ENCODE measurements around the gene PI4K2B. TPM values are rescaled to one million over a fixed set of nuclear protein-coding genes. Genes with fewer than 3 reads are reported as not detected.

Gene PI4K2B
- total and polyA plus RNA-seq, 2 of the 13 experiments (the other 11 are each of a cell fraction or from before 2014, with no cell fraction given) = 6.9 to 25.8 TPM

DNA sequence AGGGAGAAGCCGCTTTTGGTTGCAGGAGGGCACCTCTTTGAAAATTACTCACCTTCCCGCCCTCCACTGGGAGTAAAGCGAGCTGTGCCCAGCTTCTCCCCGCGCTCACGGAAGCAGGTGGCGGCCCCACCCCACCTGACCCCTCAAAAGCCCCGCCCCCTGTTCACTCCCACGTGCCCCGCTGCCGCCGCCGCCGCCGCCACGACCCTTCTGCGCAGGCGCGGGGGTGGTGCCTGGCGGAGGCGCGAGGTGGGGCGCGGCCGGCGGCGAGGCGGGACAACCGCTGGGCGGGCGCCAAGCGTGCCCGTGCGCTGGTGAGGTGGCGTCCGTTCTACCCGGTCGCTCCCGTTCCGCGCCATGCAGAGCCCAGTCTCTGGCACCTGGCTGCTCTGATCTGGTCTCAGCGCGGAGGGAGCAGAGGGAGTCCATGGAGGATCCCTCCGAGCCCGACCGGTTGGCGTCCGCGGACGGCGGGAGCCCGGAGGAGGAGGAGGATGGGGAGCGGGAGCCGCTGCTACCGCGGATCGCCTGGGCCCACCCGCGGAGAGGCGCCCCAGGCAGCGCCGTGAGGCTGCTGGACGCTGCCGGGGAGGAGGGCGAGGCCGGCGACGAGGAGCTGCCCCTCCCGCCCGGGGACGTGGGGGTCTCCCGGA lies at the start of gene PI4K2B (continued):
- TF ChIP-seq NONO (IDR thresholded peaks at IDR 0.05) (no peak), NONO (CRISPR knock-in tag; conservative IDR thresholded peaks at IDR 0.05) (peak; percentile 58; the same call in 1 of the 2 replicates), ZNF121 (CRISPR knock-in tag; IDR thresholded peaks at IDR 0.05) (peak; percentile 8; the same call in 1 of the 2 replicates), NFKB2 (CRISPR knock-in tag; IDR thresholded peaks at IDR 0.05; ENCODE audit: borderline replicate concordance) (no peak; the same call in 1 of the 2 replicates), IRX3 (CRISPR knock-in tag; IDR thresholded peaks at IDR 0.05; ENCODE audit: borderline replicate concordance, low read depth) (peak; percentile 26; the same call in 1 of the 2 replicates), MYC (CRISPR knock-in tag; IDR thresholded peaks at IDR 0.05; ENCODE audit: borderline replicate concordance) (peak; percentile 82), AGO1 (IDR thresholded peaks at IDR 0.05; ENCODE audit: low read depth, low read length, poor library complexity, severe bottlenecking) (peak; percentile 32), TCF12 (IDR thresholded peaks at IDR 0.05) (no peak), TCF12 (CRISPR knock-in tag; IDR thresholded peaks at IDR 0.05) (no peak), GATA4 (IDR thresholded peaks at IDR 0.05; ENCODE audit: borderline replicate concordance, low read depth) (peak; percentile 43; the same call in 1 of the 2 replicates), SP140L (CRISPR knock-in tag; IDR thresholded peaks at IDR 0.05; ENCODE audit: borderline replicate concordance) (no peak), ZMYM4 (CRISPR knock-in tag; IDR thresholded peaks at IDR 0.05) (peak; percentile 74), RFX5 (IDR thresholded peaks at IDR 0.05; ENCODE audit: low read depth, low read length) (no peak), MTA3 (CRISPR knock-in tag; IDR thresholded peaks at IDR 0.05) (no peak), ZNF563 (CRISPR knock-in tag; IDR thresholded peaks at IDR 0.05) (peak; percentile 78; the same call in 1 of the 2 replicates), FLYWCH1 (CRISPR knock-in tag; IDR thresholded peaks at IDR 0.05) (no peak), ZSCAN21 (CRISPR knock-in tag; IDR thresholded peaks at IDR 0.05; ENCODE audit: borderline replicate concordance) (peak; percentile 84), ZGPAT (CRISPR knock-in tag; IDR thresholded peaks at IDR 0.05) (peak; percentile 30; the same call in 1 of the 2 replicates), KDM5A (IDR thresholded peaks at IDR 0.05; ENCODE audit: borderline replicate concordance, low read length) (no peak; the same call in 1 of the 2 replicates), ZSCAN12 (CRISPR knock-in tag; IDR thresholded peaks at IDR 0.05) (no peak), FOSL1 (CRISPR knock-in tag; IDR thresholded peaks at IDR 0.05; ENCODE audit: borderline replicate concordance) (no peak), EZH2 (conservative IDR thresholded peaks at IDR 0.05; ENCODE audit: low read depth, low read length) (no peak), KLF16 (CRISPR knock-in tag; IDR thresholded peaks at IDR 0.05) (peak in 1 of 2 experiments; percentile 41; a peak in 1 of 4 replicates)
- TF ChIP-seq, protein P1, sequence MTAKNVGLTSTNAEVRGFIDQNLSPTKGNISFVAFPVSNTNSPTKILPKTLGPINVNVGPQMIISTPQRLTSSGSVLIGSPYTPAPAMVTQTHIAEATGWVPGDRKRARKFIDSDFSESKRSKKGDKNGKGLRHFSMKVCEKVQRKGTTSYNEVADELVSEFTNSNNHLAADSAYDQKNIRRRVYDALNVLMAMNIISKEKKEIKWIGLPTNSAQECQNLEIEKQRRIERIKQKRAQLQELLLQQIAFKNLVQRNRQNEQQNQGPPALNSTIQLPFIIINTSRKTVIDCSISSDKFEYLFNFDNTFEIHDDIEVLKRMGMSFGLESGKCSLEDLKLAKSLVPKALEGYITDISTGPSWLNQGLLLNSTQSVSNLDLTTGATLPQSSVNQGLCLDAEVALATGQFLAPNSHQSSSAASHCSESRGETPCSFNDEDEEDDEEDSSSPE (CRISPR knock-in tag; IDR thresholded peaks at IDR 0.05) = peak; percentile 82
- TF ChIP-seq, protein P2, sequence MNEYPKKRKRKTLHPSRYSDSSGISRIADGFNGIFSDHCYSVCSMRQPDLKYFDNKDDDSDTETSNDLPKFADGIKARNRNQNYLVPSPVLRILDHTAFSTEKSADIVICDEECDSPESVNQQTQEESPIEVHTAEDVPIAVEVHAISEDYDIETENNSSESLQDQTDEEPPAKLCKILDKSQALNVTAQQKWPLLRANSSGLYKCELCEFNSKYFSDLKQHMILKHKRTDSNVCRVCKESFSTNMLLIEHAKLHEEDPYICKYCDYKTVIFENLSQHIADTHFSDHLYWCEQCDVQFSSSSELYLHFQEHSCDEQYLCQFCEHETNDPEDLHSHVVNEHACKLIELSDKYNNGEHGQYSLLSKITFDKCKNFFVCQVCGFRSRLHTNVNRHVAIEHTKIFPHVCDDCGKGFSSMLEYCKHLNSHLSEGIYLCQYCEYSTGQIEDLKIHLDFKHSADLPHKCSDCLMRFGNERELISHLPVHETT (CRISPR knock-in tag; conservative IDR thresholded peaks at IDR 0.05) = no peak; the same call in 1 of the 2 replicates

All from HepG2 (cell line).